GM18951 (cell line): ENCODE results near the gene HEG1.

Experiments used
- POLR2A ChIP-seq: IDR thresholded peaks from 4 replicates; pipeline ENCODE4 v1.6.1; 2011; ENCODE audit warnings: mild to moderate bottlenecking; ENCODE audit not compliant: insufficient read length, insufficient read depth; ENCODE audit errors: extremely low read depth
- in situ Hi-C: fragments of 300-500 bp; cut with MboI; formaldehyde crosslinking; loops from one replicate; pipeline ENCODE4 v1.12.0; 2022; ENCODE audit warnings: low sequenced_read_pairs, mixed read lengths, inconsistent platforms; ENCODE audit not compliant: unreplicated experiment

Gene HEG1

GRCh38 chr3:124938896-124939295 is 116.9 kb downstream of the HEG1 start:
- in situ Hi-C loops: no loop called here
- no peak for TF ChIP-seq POLR2A

DNA sequence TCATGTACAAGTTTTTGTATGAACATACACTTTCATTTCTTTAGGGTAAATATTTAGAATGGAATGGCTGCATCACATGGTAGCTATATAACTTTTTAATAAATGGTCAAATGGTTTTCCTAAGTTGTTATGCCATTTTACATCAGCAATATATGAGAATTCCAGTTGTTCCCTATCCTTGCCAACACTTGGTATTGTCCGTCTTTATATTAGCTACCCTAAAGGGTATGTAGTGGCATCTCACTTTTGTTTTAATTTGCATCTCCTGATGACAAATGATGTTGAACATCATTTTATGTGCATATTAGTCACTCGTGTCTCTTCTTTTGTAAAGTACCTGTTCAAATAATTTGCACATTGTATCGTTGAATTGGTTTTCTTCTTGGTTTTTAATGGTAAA is 118.7 kb downstream of the HEG1 start:
- in situ Hi-C loops: no loop called here
- TF ChIP-seq POLR2A: no peak

GRCh38 chr3:124935794-124936542 is 119.8 kb downstream of the HEG1 start:
- TF ChIP-seq POLR2A: no peak
- in situ Hi-C loops: no loop called here

DNA sequence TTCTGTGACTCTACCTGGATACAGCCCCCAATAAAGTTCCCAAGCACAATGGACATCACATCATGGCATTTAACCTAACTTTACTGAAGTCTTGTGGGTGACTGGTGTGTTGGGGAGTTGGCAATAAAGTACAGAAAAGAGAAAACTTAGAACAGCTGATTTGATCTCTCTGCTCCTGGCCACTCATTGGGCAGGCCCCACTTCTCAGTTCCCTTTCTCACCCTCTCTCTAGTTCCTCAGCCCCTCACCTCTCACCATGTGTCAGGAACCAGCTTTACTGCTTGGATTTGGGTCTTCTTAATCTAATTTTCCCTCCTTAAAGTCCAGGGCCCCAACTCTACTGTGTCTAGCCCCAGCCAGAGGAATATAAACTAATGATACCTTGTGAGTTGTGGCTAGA is 120.5 kb downstream of the HEG1 start:
- in situ Hi-C loops: no loop called here

DNA sequence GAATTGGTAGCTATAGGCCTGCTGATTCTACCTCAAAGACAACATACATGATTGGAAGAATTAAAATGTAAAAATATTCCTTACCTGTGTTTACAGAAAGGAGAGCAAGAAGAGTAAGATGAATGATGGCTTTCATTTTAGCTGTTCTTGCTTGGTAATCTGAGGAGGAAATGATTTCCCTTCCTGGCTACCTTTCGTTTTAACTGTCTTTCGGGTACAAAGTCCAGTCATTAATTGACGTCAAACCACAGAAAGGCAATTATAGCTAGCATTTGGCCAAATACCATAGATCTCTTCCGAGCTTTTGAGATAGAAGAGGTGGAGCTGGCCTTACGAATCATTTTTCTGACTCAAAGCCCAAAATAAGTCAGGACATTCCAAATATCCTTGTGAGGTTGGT is 121.2 kb downstream of the HEG1 start, which contains the start of gene MUC13:
Gene MUC13, minus strand, starts transcription at position 175 of the 400 bp plus-strand sequence. Its CDS starts 39 bp downstream, at position 136.
- in situ Hi-C loops: no loop called here
- TF ChIP-seq POLR2A: no peak

More for the DNA sequence above, 120.5 kb downstream of the HEG1 start:
- TF ChIP-seq POLR2A: no peak

DNA sequence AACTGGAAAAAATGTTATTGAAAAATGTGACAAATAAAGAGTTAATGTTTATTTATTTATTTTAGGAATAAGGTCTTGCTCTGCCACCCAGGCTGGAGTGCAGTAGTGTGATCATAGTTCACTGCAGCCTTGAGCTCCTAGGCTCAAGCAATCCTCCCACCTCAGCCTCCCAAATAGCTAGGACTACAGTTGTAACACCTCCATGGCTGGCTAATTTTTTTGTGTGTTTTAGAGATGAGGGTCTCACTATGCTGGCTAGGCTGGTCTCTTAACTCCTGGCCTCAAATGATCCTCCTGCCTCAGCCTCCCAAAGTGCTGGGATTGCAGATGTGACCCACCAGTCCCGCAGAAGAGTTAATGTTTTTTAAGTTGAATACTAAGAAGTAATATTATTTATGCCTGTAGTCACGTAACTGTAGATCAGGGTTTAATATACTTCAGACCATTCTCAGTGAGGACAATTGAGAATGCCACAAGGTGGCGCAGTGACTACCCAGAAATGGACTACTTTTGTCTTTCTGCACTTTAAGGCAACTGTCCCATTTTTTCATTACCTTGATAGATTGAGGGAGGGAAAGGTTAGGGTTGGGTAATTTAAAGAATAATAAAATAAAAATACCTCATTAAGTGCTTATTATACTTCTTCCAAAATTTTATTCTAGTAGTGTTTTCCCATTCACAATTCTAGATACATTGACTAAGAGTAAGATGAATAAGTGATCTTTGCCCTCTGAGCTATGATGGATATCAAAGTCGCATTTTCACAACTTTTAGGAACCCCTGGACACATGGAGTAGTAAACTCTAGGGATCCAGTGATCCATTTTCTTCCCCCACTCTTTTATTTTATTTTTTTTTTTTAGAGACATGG is 127.2 kb downstream of the HEG1 start:
- in situ Hi-C loops: no loop called here
- TF ChIP-seq POLR2A: no peak

DNA sequence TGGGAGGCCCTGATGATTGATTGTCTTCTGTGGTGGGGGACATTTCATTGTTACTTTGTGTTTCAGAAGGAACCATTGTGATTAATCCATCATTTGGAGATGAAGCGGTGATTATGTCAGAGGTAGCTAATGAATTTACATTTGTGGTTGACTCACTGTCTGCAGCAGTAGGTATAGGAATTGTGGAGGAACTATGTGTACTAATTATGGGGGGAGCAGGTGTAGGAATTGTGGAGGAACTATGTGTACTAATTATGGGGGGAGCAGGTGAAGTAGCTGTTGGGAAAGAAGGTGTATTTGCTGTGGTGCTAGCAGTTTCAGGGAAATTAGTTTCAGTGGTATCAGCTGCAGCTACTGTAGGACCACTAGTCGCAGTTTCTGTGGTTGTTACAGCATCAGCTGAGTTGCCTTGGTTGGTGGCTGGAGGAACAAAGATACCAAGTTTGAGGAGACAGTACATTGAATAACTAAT is 128.2 kb downstream of the HEG1 start:
- in situ Hi-C loops: no loop called here

GRCh38 chr3:124926426-124927101 is 129.2 kb downstream of the HEG1 start:
- in situ Hi-C loops: no loop called here
- no peak for TF ChIP-seq POLR2A

More for the DNA sequence above, 128.2 kb downstream of the HEG1 start:
- TF ChIP-seq POLR2A: no peak

GRCh38 chr3:124924741-124925140 is 131.1 kb downstream of the HEG1 start:
- no peak for TF ChIP-seq POLR2A
- in situ Hi-C loops: no loop called here

DNA sequence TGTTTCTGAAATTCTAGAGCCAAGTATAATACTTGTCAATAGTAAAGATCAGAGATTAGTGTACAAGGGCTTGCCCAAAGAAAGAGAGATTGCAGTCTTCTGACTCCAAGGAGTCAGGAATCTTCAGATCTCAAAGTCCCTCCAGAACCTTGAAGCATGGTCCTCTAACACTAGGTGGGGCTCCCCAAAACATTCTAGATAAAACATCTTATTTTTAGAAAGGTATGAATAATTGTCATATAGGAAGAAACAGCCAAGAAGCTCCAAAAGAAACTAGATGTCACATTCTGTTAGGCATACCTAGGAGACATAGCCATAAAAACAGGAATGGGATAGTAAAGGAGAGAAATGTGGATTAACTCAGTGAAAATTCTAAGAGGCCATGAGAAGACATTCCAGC is 132.0 kb downstream of the HEG1 start:
- in situ Hi-C loops: no loop called here
- no peak for TF ChIP-seq POLR2A

- in situ Hi-C loops: no loop called here
- no peak for TF ChIP-seq POLR2A
Observed at GRCh38 chr3:124920718-124921117, 135.1 kb downstream of the HEG1 start.

DNA sequence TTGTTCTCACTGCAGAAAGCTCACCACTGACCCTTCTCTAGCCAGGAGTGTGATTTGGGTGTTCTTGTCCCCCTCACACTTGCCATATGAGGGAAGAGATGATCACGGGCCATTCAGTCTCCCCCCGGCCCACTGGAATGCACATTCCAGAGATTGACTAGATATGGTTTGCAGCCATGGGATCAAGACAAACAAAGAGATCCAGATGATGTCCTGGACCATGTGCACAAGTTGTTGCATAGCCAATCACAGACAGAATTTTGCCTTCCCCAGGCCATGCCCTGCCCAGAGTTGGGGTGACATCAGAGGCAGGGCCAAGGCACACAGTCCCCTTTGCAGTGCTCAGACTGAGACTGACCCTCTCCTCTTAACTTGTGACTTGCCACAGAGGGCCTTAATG is 136.0 kb downstream of the HEG1 start:
- in situ Hi-C loops: no loop called here
- TF ChIP-seq POLR2A: no peak

DNA sequence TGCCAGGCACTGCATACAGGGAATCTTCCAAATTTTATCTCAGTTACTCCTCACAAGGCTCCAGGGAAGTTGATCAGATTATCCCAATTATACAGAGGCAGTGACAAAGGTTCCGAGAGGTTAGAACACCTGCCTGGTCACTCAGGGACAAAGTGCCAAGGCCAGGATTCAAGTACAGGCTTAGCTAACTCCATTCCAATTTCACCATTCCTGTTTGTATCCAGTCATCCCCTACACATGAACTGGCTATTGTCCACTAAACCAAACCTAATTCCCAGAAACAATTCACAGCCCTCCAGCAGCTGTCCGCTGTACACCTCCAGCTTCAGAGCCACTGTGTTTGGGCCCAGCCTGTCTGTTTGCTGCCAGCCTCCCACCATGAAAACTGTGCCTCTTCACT is 137.3 kb downstream of the HEG1 start:
- in situ Hi-C loops: no loop called here
- no peak for TF ChIP-seq POLR2A
